GM12873 (cell line): ENCODE results near the gene DCTN2.

Source experiments
- TF ChIP-seq, protein P1 (sequence below): IDR thresholded peaks from 2 replicates; pipeline ENCODE4 v1.5.1; 2012; ENCODE audit warnings: low read depth, mild to moderate bottlenecking, moderate library complexity, low read length, control low read depth; ENCODE audit not compliant: insufficient read depth; ENCODE audit errors: missing control alignments

DCTN2 gene

DNA sequence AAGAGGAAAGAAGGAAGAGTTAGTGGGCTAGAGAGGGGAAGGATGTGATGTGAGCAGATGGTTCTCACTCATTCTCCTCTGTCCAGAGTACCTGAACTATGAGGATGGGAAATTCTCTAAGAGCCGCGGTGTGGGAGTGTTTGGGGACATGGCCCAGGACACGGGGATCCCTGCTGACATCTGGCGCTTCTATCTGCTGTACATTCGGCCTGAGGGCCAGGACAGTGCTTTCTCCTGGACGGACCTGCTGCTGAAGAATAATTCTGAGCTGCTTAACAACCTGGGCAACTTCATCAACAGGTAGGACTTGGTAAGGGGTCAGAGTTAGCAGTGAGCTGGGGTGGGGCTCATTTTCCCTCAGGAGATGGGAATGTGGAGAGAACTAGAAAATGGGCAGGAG is 34.3 kb downstream of the DCTN2 start:
- TF ChIP-seq, protein P1, sequence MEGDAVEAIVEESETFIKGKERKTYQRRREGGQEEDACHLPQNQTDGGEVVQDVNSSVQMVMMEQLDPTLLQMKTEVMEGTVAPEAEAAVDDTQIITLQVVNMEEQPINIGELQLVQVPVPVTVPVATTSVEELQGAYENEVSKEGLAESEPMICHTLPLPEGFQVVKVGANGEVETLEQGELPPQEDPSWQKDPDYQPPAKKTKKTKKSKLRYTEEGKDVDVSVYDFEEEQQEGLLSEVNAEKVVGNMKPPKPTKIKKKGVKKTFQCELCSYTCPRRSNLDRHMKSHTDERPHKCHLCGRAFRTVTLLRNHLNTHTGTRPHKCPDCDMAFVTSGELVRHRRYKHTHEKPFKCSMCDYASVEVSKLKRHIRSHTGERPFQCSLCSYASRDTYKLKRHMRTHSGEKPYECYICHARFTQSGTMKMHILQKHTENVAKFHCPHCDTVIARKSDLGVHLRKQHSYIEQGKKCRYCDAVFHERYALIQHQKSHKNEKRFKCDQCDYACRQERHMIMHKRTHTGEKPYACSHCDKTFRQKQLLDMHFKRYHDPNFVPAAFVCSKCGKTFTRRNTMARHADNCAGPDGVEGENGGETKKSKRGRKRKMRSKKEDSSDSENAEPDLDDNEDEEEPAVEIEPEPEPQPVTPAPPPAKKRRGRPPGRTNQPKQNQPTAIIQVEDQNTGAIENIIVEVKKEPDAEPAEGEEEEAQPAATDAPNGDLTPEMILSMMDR, result no peak

GRCh38 chr12:57511588-57512325 is 35.2 kb downstream of the DCTN2 start:
- TF ChIP-seq, protein P1, result no peak

GRCh38 chr12:57511161-57511560 is 35.8 kb downstream of the DCTN2 start:
- TF ChIP-seq, protein P1, result no peak

DNA sequence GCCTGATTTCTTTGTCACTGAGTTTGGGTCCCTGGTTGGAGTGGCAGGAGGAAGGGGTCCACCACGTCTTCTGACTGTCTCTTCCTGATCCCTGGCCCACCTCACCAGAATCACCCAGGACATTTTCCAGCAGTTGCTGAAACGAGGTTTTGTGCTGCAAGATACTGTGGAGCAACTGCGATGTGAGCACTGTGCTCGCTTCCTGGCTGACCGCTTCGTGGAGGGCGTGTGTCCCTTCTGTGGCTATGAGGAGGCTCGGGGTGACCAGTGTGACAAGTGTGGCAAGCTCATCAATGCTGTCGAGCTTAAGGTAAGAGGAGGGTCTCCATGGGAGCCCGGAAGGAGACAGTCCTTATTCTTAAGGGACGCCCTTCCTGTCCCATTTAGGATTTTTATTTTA is 46.8 kb downstream of the DCTN2 start:
- TF ChIP-seq, protein P1, result no peak

GRCh38 chr12:57498571-57498970 is 48.4 kb downstream of the DCTN2 start:
- TF ChIP-seq, protein P1, result no peak

GRCh38 chr12:57498132-57498502 is 48.9 kb downstream of the DCTN2 start:
- TF ChIP-seq, protein P1, result no peak

- TF ChIP-seq, protein P1, result no peak
Observed at GRCh38 chr12:57497223-57498131, 49.5 kb downstream of the DCTN2 start.
